Progenitor cell of endocrine pancreas (in vitro differentiated cells): ENCODE data around the gene CMTR1. TPM values are rescaled to one million over a fixed set of nuclear protein-coding genes. Genes with fewer than 3 reads are reported as not detected.
A peak's percentile ranks its signal among the peaks of the same experiment; 100 is the strongest.

Source experiments
- DNase-seq: peaks from one replicate; pipeline ENCODE4 v3.0.0; 2021; ENCODE audit warnings: low spot score; ENCODE audit not compliant: unreplicated experiment
- H3K27ac Mint-ChIP-seq: 2 replicates; pipeline ENCODE4 v1.8.0; 2021; ENCODE audit warnings: mild to moderate bottlenecking, moderate library complexity, mixed read lengths
- H3K27me3 Mint-ChIP-seq: 2 replicates; pipeline ENCODE4 v1.8.0; 2021; ENCODE audit warnings: mixed read lengths
- H3K36me3 Mint-ChIP-seq: 2 replicates; pipeline ENCODE4 v1.8.0; 2022; ENCODE audit warnings: mixed read lengths; ENCODE audit not compliant: insufficient read depth
- H3K4me1 Mint-ChIP-seq: 2 replicates; pipeline ENCODE4 v1.8.0; 2021; ENCODE audit warnings: low read depth, mixed read lengths
- H3K4me3 Mint-ChIP-seq: 2 replicates; pipeline ENCODE4 v1.8.0; 2021; ENCODE audit warnings: low read depth, mild to moderate bottlenecking, moderate library complexity, mixed read lengths
- H3K9me3 Mint-ChIP-seq: 2 replicates; pipeline ENCODE4 v1.8.0; 2021; ENCODE audit warnings: low read depth, mixed read lengths
- CTCF ChIP-seq: fragments of 200-600 bp; sonication (generic); IDR thresholded peaks from one replicate; pipeline ENCODE4 v1.5.0; 2021; ENCODE audit warnings: antibody characterized with exemption, mild to moderate bottlenecking; ENCODE audit not compliant: unreplicated experiment
- total RNA-seq: library from RNA; stranded (reverse); gene quantifications from 2 replicates; pipeline ENCODE4 v1.2.1, GENCODE V29; 2021

CMTR1 gene
- total RNA-seq, 1 donor from 2014 or later = 48.0 TPM

GRCh38 chr6:37484786-37485170 is 51.8 kb downstream of the CMTR1 start:
- Mint-ChIP-seq H3K36me3 (peaks cover 6% of the 10 kb centered on the region), H3K4me3 (no peak overlapping the region), H3K4me1 (no peaks in the 10 kb centered on the region), H3K27ac (no peak overlapping the region), H3K9me3 (no peaks in the 10 kb centered on the region), H3K27me3 (no peaks in the 10 kb centered on the region)
- TF ChIP-seq CTCF = no peak
- no peak for DNase-seq

GRCh38 chr6:37485291-37485702 is 52.3 kb downstream of the CMTR1 start:
- no peaks in the 10 kb centered on the region for H3K4me1 Mint-ChIP-seq
- TF ChIP-seq CTCF = peak; percentile 42

GRCh38 chr6:37486121-37486839 is 53.3 kb downstream of the CMTR1 start:
- Mint-ChIP-seq H3K4me3 (no peak overlapping the region), H3K27ac (no peak overlapping the region), H3K9me3 (no peaks in the 10 kb centered on the region), H3K36me3 (peaks cover 6% of the 10 kb centered on the region), H3K4me1 (no peaks in the 10 kb centered on the region), H3K27me3 (no peaks in the 10 kb centered on the region)
- no peak for TF ChIP-seq CTCF
- DNase-seq = no peak

More at GRCh38 chr6:37485291-37485702, 52.3 kb downstream of the CMTR1 start:
- H3K27me3 Mint-ChIP-seq = no peaks in the 10 kb centered on the region
- no peak overlapping the region for H3K27ac Mint-ChIP-seq
- H3K4me3 Mint-ChIP-seq = no peak overlapping the region
- H3K36me3 Mint-ChIP-seq = peaks cover 6% of the 10 kb centered on the region
- no peaks in the 10 kb centered on the region for H3K9me3 Mint-ChIP-seq
- no peak for DNase-seq

GRCh38 chr6:37487591-37488380 is 54.8 kb downstream of the CMTR1 start:
- Mint-ChIP-seq H3K36me3 (peaks cover 2% of the 10 kb centered on the region), H3K4me1 (no peaks in the 10 kb centered on the region), H3K27me3 (no peaks in the 10 kb centered on the region), H3K4me3 (no peak overlapping the region), H3K9me3 (no peaks in the 10 kb centered on the region), H3K27ac (no peak overlapping the region)
- TF ChIP-seq CTCF = no peak
- no peak for DNase-seq

GRCh38 chr6:37488476-37488875 is 55.5 kb downstream of the CMTR1 start:
- DNase-seq = no peak

More at GRCh38 chr6:37488476-37488875, 55.5 kb downstream of the CMTR1 start:
- no peak for TF ChIP-seq CTCF
- Mint-ChIP-seq H3K36me3 (no peaks in the 10 kb centered on the region), H3K4me1 (no peaks in the 10 kb centered on the region), H3K27me3 (no peaks in the 10 kb centered on the region), H3K4me3 (no peak overlapping the region), H3K9me3 (no peaks in the 10 kb centered on the region), H3K27ac (no peak overlapping the region)
